LNCaP clone FGC (cell line): Measurements from ENCODE around the gene MEGF9.

Experiments used
- DNase-seq: peaks from one replicate; pipeline ENCODE4 v3.0.0-alpha.2; 2011; ENCODE audit warnings: low read depth
- H3K4me3 ChIP-seq: 2 replicates; pipeline ENCODE4 v1.5.1; 2011; ENCODE audit warnings: mild to moderate bottlenecking, low read depth, low read length, control low read depth
- TF ChIP-seq, protein P1 (sequence below): IDR thresholded peaks from 2 replicates; pipeline ENCODE4 v1.5.1; 2012; ENCODE audit warnings: mild to moderate bottlenecking; ENCODE audit not compliant: control insufficient read depth, insufficient read depth; ENCODE audit errors: extremely low read depth

MEGF9 gene

DNA sequence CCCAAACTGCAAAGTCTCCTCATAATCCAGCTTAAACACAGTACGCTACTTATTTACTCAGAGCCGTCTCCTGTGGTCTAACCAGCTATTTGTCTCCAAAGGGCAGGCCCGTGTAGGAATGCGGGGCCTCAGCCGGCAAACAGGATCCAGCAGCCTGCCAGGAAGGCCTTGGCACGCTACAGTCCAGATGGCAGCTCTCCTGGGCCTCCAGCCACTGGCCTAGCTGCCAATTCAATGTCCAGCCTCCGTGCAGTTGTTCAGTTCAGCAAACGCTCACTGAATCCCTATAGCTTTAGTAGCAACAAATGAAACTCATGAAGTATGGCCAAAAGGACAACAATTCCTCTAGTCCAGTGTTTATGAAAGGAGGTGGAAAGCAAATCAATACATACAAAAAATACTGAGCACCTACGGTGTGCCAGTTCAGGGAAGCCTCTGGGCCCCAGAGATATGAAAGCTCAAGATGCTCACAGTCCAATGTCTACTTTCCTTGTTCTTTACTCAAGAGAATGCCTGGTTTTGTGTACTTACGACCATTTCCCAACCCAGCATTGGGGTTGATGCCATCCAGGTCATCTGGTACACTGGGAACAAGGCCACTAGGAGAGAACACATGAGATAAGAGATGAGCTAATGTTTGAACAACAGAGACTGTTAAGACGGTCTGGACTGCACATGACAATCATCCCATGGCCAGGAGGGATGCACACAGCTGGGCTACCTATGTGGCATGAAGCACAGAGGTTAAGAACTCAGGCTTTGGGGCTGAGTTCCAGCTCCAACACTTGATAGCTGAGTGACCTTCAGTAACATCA is 142.6 kb downstream of the MEGF9 start:
- DNase-seq, result peak; percentile 98
- H3K4me3 ChIP-seq, result peak overlapping the region; percentile 3; the same call in 1 of the 2 replicates
- TF ChIP-seq, protein P1, sequence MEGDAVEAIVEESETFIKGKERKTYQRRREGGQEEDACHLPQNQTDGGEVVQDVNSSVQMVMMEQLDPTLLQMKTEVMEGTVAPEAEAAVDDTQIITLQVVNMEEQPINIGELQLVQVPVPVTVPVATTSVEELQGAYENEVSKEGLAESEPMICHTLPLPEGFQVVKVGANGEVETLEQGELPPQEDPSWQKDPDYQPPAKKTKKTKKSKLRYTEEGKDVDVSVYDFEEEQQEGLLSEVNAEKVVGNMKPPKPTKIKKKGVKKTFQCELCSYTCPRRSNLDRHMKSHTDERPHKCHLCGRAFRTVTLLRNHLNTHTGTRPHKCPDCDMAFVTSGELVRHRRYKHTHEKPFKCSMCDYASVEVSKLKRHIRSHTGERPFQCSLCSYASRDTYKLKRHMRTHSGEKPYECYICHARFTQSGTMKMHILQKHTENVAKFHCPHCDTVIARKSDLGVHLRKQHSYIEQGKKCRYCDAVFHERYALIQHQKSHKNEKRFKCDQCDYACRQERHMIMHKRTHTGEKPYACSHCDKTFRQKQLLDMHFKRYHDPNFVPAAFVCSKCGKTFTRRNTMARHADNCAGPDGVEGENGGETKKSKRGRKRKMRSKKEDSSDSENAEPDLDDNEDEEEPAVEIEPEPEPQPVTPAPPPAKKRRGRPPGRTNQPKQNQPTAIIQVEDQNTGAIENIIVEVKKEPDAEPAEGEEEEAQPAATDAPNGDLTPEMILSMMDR, result no peak

DNA sequence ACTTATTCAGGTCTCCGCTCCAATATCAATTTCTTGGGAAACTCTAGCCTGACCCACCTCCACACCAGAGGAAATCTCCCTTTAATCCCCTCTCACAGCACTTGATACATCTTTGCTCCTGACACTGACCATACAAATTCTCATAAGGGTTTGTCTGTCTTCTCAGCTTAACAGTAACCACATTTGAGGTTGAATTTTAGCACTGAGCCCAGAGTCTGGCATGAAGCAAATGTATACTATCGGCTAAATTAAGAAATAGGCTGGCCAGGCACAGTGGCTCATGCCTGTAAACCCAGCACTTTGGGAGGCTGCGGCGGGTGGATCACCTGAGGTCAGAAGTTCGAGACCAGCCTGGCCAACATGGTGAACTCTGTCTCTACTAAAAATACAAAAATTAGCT is 144.0 kb downstream of the MEGF9 start:
- DNase-seq, result no peak
- TF ChIP-seq, protein P1, result no peak
- no peak overlapping the region for H3K4me3 ChIP-seq

DNA sequence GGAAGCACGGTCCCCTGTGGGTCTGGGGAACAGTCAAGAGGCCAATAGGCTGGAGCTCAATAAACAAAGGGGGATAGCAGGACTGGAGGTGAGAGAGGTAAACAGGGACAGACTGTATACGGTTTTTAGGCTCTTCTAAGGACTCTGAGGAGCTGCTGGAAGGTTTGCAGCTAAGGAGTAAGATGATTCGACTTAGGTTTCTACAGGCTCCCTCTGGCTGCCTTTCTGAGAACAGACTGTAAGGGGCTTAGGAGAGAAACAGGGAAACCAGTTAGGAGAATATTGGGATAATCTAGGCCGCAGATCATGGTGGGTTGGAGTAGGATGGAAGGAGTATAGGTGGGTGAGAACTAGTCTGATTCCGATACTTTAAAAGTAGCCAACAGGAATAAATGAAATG is 144.7 kb downstream of the MEGF9 start:
- DNase-seq, result no peak
- H3K4me3 ChIP-seq, result no peak overlapping the region
- TF ChIP-seq, protein P1, result no peak

DNA sequence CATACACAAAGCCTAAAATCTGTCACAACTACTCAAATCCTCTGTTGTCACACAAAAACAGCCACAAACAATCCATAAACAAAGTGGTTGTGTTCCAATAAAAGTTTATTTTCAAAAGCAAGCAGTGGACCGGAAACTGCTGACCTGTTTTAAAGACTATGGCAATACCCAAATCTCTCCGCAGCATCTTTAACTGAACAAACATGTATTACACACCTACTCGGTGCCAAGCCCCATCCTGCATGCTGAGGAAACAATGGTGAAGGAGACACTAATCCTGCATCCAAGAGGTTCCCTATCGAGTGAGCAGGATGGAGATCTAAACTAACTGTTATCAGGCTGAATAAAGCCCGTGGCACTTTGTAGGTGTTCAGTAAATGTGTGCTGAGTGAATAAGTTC is 145.5 kb downstream of the MEGF9 start:
- DNase-seq, result peak; percentile 35
- no peak overlapping the region for H3K4me3 ChIP-seq
- TF ChIP-seq, protein P1, result no peak

DNA sequence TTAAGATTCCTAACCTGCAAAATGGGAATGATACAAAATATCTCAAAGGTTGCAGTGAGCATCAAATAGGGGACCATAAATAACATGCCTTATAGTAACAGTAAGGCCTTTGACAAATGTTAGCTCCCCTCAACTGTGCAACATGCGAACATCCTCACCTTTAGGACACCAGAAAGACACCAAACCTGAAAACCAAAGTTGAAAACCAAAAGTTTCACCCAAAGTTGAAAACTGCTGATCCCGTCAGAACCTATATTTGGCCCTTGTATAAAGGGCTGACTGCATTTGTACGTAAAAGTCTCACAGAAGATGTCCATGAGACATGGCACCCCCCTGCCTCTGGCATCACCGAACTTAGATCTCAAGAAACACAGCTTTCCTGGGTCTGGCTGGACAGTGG is 146.4 kb downstream of the MEGF9 start:
- no peak for DNase-seq
- no peak overlapping the region for H3K4me3 ChIP-seq
- TF ChIP-seq, protein P1, result no peak

DNA sequence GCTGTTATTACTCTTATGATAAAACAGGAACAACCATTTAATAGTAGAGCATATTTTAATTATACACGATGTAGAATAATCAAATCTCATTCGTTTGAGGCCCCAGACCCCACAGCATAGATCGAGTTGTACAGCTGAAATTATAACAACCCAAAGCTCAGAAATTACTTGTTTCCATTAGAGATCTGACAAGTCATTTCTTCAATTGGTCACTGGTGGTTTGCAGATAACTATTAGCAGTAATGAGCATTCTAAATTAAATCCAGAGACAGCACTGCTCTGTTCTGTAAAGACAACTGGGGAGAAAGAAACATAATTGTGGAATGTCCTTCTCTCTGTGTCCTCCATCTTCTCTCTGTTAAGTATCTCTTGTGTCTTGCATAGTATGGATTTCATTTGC is 147.2 kb downstream of the MEGF9 start:
- no peak for DNase-seq
- H3K4me3 ChIP-seq, result no peak overlapping the region
- TF ChIP-seq, protein P1, result no peak

DNA sequence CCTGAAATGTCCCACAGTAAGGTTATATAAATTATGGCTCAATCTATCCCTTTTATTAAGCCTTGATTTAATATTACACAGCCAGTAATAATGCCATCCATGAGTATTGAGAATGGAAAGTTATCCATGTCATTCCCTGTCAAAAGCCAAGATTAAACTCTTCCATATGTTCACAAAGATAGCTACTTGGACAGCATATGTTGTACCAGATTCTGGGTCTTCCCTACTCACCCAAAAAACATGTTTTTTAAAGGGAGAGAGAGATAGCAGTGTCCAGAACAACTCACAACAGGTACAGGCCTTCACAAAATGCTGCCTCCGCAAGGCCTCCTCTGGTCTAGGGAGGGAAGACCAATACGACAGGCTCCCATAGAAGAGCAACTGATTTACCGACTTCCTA is 149.7 kb downstream of the MEGF9 start:
- no peak overlapping the region for H3K4me3 ChIP-seq

More for the DNA sequence above, 149.7 kb downstream of the MEGF9 start:
- DNase-seq, result no peak
- TF ChIP-seq, protein P1, result no peak
